HG03354 (cell line): Measurements from ENCODE around the gene TEPSIN.

Experiments used
- ATAC-seq: cut with Tn5 transposase; IDR thresholded peaks from one replicate; pipeline ENCODE4 v1.9.1; 2021; ENCODE audit warnings: mild to moderate bottlenecking; ENCODE audit not compliant: unreplicated experiment, poor library complexity, severe bottlenecking

Gene TEPSIN, protein sequence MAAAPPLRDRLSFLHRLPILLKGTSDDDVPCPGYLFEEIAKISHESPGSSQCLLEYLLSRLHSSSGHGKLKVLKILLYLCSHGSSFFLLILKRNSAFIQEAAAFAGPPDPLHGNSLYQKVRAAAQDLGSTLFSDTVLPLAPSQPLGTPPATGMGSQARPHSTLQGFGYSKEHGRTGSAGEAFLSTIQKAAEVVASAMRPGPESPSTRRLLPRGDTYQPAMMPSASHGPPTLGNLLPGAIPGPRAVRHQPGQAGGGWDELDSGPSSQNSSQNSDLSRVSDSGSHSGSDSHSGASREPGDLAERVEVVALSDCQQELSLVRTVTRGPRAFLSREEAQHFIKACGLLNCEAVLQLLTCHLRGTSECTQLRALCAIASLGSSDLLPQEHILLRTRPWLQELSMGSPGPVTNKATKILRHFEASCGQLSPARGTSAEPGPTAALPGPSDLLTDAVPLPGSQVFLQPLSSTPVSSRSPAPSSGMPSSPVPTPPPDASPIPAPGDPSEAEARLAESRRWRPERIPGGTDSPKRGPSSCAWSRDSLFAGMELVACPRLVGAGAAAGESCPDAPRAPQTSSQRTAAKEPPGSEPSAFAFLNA

DNA sequence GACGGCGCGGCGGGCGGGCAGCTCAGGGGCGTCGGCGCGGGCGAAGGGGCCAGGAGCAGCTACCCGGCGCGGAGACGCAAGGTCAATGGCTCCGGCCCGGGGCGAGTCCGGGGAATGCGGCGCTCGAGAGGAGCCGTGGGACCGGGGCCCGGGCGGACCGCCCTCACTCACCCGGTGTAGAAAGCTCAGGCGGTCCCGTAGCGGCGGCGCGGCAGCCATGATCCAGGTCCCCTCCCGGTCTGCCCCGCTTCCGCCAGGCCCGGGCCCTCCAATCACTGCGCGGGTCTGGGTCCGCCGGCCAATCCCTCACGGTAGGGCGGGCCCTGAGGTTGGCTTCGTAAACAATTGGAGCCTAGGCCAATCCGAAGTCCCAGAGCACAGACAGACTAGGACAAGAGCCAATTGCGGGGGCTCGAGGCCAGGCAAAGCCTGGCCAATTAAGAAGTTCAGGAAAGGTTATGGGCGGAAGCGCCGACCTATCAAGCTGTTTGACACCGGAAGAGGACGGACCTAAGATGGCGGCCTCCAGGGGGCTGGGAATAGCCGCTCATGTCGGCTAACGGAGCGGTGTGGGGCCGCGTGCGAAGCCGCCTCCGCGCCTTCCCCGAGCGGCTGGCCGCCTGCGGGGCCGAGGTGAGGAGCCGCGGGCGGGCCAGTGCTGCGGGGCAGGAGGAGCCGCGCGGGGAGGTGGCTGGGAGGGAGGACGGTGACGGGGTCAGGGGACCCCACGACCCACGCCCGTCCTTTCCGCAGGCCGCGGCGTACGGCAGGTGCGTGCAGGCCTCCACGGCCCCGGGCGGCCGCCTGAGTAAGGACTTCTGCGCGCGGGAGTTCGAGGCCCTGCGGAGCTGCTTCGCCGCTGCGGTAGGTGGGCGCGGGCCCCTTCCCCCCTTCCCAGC lies at the start of gene TEPSIN, which contains the start of gene NDUFAF8:
TEPSIN (minus strand) TSS at position 241 of the 899 bp plus-strand sequence; CDS start at position 219, 22 bp downstream.
NDUFAF8 (plus strand) TSS at position 504 of the 899 bp plus-strand sequence; CDS start at position 550, 46 bp downstream.
- ATAC-seq, result peak; percentile 91

GRCh38 chr17:81287741-81288430 lies 49.0 kb upstream of the TEPSIN start:
- ATAC-seq, result no peak

GRCh38 chr17:81287152-81287551 lies 48.3 kb upstream of the TEPSIN start:
- ATAC-seq, result no peak

DNA sequence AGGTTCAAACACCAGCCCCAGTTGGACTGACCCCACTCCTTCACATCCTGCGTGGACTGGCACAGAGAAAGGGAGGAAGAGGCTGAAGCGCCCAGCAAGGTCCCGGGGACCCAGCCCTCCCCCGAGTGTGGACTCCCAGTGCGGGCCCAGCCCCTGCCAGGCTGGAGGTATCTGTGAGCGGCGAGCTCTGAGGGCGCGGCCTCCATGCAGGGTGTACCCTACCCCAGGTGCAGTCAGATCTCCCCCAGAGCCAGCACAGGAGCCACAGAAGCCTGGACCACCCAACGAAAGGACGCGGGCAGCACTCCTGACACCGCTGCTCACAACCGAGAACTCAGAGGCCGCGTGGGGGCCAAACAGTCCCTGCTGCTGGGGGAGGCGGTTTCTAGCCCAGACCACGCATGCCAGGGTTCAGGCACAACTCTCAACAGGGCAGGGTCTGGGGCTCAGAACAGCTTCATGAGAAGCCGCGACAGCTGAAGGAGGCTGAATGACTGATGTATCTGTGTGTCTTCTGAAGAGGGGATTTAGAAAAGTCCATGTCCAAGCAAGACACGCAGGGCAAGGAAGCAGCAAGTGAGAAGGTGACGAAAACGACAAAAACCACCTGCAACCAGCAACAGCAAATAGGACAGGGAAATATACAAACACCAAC lies 47.8 kb upstream of the TEPSIN start:
- ATAC-seq, result no peak

DNA sequence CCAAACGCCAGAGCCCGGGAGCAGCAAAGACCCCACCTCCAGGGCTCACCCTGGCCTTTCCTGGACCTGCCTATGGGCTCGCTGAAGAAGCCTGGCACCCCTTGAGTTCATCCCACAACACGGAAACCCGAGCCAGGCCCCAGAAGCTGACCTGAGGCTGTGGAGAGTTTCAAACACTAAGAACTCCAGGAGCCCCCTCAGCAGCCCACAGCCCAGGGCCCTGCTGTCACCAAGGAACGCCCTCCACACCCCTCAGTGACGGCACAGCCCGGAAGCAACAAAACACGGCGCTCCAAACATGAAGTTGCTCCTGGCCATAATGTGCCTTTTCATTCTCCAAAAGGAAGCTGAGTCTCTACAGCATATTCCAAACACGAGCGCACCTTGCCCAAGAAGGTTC lies 47.0 kb upstream of the TEPSIN start:
- no peak for ATAC-seq

GRCh38 chr17:81285179-81285878 lies 46.5 kb upstream of the TEPSIN start:
- ATAC-seq, result no peak

DNA sequence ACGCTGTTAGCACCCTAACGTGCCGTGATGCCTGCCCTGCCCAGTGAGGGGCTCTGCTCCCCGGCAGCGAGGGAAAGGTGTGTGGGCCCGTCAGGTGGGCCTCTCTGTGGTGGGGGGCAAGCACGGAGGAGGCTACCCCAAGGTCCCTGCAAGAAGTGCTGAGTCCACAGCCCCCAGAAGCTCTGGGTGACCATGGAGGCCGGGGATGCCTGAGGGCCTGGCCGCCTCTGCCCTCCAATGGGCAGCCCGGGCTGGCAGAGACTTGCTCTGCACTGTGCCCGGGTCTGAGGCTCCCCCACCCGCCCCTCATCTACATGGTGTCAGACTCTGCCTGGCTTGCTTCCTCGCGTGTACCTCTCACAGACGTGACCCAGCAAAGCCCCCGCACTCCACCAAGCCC lies 44.0 kb upstream of the TEPSIN start:
- ATAC-seq, result no peak

DNA sequence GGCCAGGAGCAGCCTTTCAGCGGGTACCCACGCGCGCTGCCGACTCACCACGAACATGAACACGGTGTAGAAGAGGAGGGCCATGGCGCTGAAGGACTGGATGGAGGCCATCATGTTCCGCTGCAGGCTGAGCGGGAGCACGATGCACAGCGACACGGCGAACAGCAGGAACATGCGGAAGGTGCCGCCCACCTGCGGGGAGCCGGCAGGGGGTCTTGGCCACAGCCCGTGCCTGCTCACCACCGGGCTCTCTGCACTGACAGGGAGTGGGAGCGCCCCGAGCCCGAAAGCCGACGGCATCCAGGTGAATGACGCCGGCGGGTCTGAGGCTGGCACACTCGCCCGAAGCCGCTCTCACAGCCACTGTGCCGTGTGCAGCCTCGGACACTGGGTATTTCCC lies 43.3 kb upstream of the TEPSIN start:
- no peak for ATAC-seq

- ATAC-seq, result no peak
Measured at GRCh38 chr17:81280571-81280970, 41.7 kb upstream of the TEPSIN start.

GRCh38 chr17:81279278-81280275 lies 40.7 kb upstream of the TEPSIN start:
- ATAC-seq, result no peak

DNA sequence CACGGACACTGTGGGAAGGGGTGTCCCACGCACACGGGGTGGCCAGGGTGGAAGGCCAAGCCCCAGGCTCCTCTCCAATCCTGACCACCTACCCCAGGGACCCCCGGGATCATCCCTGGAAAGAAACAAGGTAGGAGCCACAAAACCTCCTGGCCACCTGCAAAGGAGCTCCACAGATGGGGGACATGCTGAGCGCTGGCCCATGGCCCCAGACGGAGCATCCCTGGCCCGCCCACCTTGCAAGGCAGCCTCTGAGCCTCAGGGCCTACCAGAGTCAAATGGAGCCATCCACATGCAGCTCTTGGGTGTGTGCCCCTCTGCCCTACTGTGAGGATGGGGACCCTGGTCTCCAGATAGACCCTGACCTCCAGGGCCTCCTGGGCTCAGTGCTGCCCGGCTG lies 40.0 kb upstream of the TEPSIN start:
- ATAC-seq, result no peak

GRCh38 chr17:81277946-81278693 lies 39.3 kb upstream of the TEPSIN start:
- no peak for ATAC-seq

- ATAC-seq, result no peak
Measured at GRCh38 chr17:81277421-81277820, 38.6 kb upstream of the TEPSIN start.

DNA sequence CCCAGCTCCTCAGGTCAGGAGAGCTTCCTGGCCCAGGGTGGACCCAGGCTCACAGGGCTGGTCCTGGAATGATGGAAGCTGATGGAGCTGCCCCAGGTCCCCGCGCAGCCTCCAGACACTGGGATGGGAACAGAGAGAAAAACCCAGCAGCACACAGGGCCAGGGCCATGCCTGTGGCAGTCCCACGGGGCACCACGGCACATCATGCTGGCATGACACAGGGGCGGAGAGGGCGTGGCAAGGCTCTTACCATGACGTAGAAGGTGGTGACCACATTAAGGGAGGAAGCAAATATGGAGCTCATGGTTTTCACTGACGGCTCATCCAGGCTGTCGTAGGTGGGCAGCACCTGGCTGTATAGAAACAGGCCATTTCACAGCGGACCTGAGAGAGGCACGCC lies 37.9 kb upstream of the TEPSIN start:
- ATAC-seq, result no peak

GRCh38 chr17:81274471-81274855 lies 35.6 kb upstream of the TEPSIN start:
- no peak for ATAC-seq

- no peak for ATAC-seq
Measured at GRCh38 chr17:81273698-81274470, 35.0 kb upstream of the TEPSIN start.
